Measurements from ENCODE around the gene MEAK7. TPM values are rescaled to one million over a fixed set of nuclear protein-coding genes. Genes with fewer than 3 reads are reported as not detected.
"Not testable (repeated sequence)": the region's sequence is repeated elsewhere in the genome, so short reads cannot be mapped to it uniquely, and the experiment has no call there.

MEAK7 gene
- total RNA-seq, 1 donor from 2014 or later: 23.1 TPM

DNA sequence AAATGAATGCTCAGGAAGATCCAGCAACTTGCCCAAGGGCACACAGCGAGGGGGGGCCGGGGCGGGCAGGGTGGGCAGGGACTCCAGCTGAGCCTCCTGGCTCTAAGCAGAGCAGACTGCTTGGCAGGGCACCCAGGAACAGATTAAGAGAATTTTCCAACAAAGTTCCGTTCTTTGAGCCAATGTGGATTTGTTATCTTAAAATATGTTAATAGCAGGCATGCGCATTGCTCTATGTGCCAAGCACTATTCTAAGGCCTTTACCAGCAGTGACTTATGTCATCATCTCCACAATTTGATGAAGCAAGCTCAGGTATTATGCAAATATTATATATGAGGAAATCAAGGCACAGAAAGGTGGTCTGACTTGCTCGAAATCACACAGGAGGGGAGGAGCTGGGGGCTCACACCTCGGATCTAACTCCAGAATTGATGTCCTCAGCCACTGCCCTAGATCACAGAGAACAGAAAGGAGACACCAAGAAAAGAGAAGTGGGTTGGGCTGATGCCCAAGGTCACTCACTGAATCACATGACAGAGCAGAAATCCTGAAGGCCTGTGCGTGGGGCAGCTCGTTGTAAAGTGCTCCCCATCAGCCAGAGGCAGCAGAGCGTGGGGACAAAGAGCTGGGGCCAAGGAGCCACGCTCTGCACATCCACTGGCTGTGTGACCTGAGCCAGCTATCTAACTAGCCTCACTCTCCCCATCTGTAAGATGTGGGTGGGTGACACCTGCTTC lies 23.2 kb upstream of the MEAK7 start:
- TF ChIP-seq CTCF (conservative IDR thresholded peaks at IDR 0.05; ENCODE audit: low read depth, low read length): no peak
- no peak overlapping the region for H3K4me3 ChIP-seq (ENCODE audit: low read depth, low read length)
- no peak for DNase-seq (ENCODE audit: low read depth)

GRCh38 chr16:84526794-84527531 lies 22.5 kb upstream of the MEAK7 start:
- DNase-seq (ENCODE audit: low read depth): no peak
- H3K4me3 ChIP-seq (ENCODE audit: low read depth, low read length): no peak overlapping the region
- no peak for TF ChIP-seq CTCF (conservative IDR thresholded peaks at IDR 0.05; ENCODE audit: low read depth, low read length)

GRCh38 chr16:84524941-84525581 lies 20.6 kb upstream of the MEAK7 start:
- DNase-seq (ENCODE audit: low read depth); H3K4me3 ChIP-seq (ENCODE audit: low read depth, low read length): not testable (repeated sequence)

- no peak for TF ChIP-seq CTCF (conservative IDR thresholded peaks at IDR 0.05; ENCODE audit: low read depth, low read length)
- no peak overlapping the region for H3K4me3 ChIP-seq (ENCODE audit: low read depth, low read length)
- DNase-seq (ENCODE audit: low read depth): no peak
Measured at GRCh38 chr16:84524346-84524920, 20.0 kb upstream of the MEAK7 start.

- no peak overlapping the region for H3K4me3 ChIP-seq (ENCODE audit: low read depth, low read length)
- DNase-seq (ENCODE audit: low read depth): no peak
- no peak for TF ChIP-seq CTCF (conservative IDR thresholded peaks at IDR 0.05; ENCODE audit: low read depth, low read length)
Measured at GRCh38 chr16:84521497-84521770, 17.0 kb upstream of the MEAK7 start.

DNA sequence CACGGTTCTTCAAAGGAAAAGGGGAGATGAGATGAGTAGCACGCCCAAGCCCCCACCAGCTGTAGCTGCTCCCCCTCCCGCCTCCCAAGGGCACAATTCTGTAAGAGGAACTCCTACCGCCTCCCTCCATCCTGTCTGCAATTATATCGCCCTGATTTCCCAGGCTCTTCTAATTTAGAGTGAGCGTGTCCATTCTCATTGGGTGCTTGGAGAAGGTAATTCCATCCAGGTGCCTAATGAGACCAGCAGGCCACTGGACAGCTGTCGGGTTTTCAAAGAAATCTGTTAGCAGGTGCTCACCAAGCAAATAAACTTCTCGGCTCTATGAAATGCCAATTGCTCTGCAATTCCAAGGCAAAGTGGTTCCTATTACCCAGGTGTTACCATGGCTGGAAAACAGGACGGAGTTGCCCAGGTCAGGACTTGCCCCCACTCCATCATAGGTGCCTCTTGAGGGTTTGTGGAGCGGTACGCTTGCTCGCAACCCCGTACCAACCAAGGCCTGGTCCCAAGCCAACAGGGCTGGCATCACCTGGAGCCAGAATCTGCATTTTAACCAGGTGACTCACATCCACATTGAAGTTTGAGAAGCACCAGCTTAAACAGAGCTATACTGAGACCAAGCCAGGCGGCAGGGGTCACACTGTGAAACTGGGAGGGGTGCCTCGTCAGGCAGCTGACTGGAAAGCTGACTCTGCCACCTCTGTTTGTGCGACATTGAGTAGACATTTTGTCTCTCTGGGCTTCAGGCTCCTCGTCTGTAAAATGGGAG lies 16.5 kb upstream of the MEAK7 start:
- H3K4me3 ChIP-seq (ENCODE audit: low read depth, low read length): no peak overlapping the region
- no peak for DNase-seq (ENCODE audit: low read depth)
- no peak for TF ChIP-seq CTCF (conservative IDR thresholded peaks at IDR 0.05; ENCODE audit: low read depth, low read length)

- no peak overlapping the region for H3K4me3 ChIP-seq (ENCODE audit: low read depth, low read length)
- DNase-seq (ENCODE audit: low read depth): no peak
- TF ChIP-seq CTCF (conservative IDR thresholded peaks at IDR 0.05; ENCODE audit: low read depth, low read length): no peak
Measured at GRCh38 chr16:84519855-84520254, 15.4 kb upstream of the MEAK7 start.

All from epithelial cell of proximal tubule (primary cell).